ENCODE data around the gene PIP5K1C.

DNA sequence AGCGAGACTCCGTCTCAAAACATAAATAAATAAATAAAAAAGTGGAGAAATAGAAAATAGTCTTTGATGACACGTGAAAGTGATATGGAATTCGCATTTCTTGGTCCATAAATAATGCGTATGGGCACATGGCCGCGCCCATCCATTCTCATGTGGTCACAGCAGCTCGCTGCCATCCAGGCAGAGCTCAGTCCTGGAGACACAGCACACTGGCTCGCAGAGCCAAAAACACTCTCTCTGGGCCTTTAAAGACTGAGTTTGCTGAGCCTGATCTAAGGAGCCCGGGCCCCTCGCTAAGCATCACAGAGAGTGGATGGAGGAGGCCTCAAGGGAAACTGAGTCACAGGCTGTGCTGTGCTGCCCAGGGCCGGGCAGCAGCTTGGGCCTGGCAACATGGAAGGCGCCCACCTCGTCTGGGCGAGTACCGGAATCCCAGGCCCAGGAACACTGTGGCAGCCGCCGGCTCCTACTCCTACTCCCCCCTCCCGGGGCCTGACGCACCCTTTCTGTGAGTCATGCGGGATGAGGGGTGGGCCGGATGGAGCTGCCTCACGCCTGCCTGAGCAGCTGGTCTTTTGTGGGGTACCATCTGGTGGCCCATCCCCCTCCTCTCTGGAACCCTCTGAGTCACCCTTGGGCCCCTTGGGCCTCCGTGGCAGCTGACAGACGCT is 44.7 kb downstream of the PIP5K1C start:
- no peak for TF ChIP-seq TAF1 (IDR thresholded peaks at IDR 0.05; ENCODE audit: borderline replicate concordance, insufficient read depth, low read length)
- TF ChIP-seq, protein P1, sequence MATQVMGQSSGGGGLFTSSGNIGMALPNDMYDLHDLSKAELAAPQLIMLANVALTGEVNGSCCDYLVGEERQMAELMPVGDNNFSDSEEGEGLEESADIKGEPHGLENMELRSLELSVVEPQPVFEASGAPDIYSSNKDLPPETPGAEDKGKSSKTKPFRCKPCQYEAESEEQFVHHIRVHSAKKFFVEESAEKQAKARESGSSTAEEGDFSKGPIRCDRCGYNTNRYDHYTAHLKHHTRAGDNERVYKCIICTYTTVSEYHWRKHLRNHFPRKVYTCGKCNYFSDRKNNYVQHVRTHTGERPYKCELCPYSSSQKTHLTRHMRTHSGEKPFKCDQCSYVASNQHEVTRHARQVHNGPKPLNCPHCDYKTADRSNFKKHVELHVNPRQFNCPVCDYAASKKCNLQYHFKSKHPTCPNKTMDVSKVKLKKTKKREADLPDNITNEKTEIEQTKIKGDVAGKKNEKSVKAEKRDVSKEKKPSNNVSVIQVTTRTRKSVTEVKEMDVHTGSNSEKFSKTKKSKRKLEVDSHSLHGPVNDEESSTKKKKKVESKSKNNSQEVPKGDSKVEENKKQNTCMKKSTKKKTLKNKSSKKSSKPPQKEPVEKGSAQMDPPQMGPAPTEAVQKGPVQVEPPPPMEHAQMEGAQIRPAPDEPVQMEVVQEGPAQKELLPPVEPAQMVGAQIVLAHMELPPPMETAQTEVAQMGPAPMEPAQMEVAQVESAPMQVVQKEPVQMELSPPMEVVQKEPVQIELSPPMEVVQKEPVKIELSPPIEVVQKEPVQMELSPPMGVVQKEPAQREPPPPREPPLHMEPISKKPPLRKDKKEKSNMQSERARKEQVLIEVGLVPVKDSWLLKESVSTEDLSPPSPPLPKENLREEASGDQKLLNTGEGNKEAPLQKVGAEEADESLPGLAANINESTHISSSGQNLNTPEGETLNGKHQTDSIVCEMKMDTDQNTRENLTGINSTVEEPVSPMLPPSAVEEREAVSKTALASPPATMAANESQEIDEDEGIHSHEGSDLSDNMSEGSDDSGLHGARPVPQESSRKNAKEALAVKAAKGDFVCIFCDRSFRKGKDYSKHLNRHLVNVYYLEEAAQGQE (IDR thresholded peaks at IDR 0.05; ENCODE audit: insufficient read depth in 1 of 2, low read depth in 2 of 2, low read length in 2 of 2), result no peak
- TF ChIP-seq FOXP2 (optimal IDR thresholded peaks at IDR 0.05; ENCODE audit: borderline replicate concordance, extremely low read depth, extremely low read length, insufficient read depth), result no peak
- no peak for TF ChIP-seq POLR2AphosphoS5 (IDR thresholded peaks at IDR 0.05; ENCODE audit: low read depth, low read length)

Data from PFSK-1 (cell line).